HG02571 (cell line): ENCODE measurements around the gene INSM2.

ENCODE experiments used
- ATAC-seq: cut with Tn5 transposase; IDR thresholded peaks from one replicate; pipeline ENCODE4 v1.9.1; 2021; ENCODE audit warnings: mild to moderate bottlenecking, moderate library complexity; ENCODE audit not compliant: unreplicated experiment

INSM2 gene, protein sequence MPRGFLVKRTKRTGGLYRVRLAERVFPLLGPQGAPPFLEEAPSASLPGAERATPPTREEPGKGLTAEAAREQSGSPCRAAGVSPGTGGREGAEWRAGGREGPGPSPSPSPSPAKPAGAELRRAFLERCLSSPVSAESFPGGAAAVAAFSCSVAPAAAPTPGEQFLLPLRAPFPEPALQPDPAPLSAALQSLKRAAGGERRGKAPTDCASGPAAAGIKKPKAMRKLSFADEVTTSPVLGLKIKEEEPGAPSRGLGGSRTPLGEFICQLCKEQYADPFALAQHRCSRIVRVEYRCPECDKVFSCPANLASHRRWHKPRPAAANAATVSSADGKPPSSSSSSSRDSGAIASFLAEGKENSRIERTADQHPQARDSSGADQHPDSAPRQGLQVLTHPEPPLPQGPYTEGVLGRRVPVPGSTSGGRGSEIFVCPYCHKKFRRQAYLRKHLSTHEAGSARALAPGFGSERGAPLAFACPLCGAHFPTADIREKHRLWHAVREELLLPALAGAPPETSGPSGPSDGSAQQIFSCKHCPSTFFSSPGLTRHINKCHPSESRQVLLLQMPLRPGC

DNA sequence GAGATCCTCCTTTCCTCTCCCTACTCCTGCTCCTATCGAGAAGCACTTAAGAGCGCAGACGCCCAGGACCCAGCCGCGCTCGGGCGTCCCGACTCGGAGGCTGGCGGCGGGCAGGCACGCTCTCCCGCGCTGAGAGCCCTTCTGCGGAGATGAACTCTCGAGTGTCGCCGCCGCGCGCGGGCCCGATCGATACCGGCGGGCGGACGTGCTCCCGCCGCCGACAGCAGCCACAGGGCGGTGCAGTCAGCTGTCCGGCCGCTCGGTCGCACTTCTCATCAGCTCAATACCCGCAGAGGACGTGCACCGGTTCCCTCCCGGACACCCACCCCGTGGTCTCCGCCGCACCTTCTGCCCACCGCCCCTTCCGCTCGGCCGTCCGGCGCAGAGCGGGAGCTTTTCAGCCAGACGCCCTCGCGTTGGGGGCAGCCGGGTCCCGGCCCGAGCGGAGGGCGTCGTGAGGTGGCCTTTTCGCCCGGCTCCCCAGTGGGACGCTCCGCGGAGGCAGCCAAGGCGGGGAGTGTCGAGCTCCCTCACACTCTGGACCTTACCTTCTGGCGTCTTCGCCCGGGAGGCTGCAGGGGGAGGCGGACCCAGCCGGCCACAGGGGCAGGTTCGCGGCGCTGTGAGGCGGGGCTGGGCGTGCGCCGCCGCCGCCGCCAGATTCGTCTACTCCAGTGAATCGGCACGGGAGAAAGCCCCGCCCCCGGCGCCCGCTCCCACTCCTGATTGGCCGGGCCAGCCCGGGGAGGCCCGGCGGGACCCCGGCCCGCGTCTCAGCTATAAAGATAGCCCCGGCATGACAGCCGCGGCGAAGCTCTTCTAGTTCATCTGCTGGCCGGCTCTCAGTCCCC lies at the start of gene INSM2:
Gene INSM2 (plus strand): TSS at position 808 of the 851 bp plus-strand sequence. CDS start 89 bp downstream, outside the sequence.
- ATAC-seq: peak; percentile 87

DNA sequence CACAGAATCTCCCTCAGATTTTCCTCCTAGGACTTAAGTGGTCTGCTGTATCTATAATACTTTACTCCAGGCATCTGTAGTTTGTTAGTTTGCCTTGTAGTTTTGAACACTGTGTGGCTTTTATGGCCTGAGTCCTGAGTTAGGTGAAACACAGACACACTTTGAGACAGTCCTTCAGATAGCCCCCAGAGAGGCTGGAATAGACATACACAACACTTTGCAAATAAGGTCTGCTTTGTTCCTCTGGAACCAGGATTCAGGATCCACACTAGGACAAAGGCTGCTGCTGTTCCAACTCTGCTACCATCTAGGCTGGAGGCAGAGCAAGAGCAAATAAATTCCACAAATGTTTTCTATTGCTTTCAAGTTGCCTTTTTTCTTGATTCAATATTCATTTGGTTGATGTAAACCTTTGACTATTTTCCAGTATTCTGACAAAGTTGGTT lies 41.4 kb upstream of the INSM2 start:
- no peak for ATAC-seq

DNA sequence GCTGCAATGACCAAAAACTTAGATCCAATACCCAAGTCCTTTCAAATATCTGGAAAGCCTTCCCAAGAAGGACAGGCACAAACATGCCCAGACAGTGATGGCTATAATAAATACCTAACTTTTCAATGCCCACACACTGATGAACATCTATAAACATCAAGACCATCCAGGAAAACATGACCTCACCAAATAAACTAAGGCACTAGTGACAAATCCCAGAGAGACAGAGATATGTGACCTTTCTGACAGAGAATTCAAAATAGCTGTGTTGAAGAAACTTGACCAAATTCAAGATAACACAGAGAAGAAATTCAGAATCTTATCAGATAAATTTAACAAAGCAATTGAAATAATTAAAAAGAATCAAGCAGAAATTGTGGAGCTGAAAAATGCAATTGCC lies 38.7 kb upstream of the INSM2 start:
- no peak for ATAC-seq

DNA sequence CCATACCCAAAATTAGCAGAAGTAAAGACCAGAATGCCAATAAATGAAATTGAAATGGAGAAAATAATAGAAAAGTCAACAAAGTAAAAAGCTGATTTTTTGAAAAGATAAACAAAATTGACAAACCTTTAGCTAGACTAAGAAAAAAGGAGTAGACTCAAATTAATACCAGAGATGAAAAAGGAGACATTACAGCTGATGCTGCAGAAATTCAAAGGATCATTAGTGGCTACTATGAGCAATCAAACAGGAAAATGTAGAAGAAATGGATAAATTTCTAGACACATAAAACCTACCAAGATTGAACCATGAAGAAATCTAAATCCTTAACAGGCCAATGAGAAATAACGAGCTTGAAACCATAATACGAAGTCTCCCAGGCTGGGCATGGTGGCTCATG lies 34.8 kb upstream of the INSM2 start:
- no peak for ATAC-seq

DNA sequence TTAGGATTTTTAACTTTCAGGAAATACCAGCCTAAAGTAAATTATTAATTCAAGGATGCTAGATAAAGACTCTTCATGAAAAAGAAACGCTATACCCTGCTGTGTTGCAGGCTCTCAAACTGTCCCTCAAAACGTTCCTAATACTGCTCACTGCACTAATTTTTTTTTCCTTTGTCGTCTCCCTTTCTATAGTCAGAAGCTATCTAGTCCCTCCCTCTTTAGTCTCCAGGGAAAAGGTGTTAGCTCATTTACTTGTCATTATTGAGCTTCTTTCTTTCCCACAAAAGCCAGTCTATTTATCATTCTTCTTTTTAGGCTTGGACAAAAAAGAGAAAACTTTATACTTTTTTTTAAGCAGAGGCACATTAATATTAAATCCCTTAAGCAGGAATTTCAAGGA lies 30.3 kb upstream of the INSM2 start:
- ATAC-seq: no peak

DNA sequence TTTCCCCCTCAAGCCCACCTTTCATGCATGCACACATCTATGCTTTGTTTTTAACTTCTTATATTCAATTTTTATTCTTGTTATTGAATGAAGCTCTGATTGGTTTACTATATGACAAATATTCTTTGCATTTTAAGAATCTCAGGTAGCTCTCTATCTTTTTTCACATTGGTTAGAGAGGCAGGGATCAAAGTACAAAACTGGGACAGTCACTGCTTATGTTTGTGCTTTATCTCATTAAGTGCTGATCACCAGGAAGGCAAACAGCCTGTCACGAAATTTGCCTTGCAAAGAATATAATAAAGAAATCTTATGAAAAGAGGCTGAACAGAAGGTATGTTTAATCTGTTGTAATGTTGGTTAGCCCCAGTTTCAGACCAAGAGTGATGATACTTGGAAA lies 29.7 kb upstream of the INSM2 start:
- ATAC-seq: no peak

DNA sequence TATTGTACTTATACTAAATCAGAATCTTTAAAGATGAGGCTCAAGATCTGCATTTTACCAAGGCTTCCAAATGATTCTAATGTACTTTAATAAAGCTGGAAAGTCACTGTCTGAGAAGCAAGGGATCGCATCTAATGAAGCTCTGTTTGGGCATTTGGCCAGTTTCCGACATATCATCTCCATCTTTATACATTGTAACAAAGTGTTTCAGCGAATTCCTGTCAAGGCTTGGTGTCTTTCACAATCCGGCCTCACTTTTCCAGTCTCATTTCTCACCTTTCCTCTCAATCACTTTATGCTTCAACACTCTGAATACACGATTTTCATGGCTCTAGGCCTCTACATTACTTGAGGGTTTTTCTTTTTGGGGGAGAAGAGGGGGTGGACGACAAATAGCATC lies 27.5 kb upstream of the INSM2 start:
- no peak for ATAC-seq

DNA sequence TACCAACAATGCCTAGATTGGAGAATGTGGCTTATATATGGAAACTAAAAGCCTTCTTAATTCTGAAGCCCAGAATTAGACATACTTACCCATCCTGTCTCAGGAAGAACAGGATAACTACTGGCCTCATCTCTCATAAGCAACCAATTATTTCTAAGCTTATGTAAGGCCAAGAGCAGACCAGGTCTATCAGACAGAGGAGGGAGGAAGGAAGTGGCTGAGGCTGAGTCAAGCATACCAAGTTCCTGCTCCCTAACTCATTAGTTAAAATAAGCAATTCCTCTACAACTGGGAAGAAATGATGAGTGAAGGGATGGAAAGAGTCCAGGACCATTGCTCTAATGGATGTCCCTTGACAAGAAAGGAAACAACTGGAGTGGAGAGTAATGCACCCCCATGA lies 27.0 kb upstream of the INSM2 start:
- ATAC-seq: no peak

DNA sequence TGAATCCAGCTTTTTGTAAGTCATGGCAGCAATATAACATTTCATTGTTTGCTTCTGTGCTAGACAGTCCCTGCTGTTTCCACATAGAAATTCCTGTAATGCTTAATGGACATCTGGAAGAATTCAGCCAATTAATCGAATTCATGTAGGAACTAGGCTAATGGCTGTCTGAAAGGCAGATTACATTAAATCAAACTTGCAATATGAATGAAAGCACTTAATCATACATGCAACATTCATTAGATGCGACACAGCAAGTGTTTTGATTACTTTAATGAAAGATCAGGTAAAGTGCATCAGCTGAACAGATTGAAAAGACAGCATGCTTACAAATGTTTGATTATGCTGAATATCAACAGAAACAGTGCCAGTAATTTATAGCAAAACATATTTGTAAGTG lies 24.1 kb upstream of the INSM2 start:
- ATAC-seq: no peak

DNA sequence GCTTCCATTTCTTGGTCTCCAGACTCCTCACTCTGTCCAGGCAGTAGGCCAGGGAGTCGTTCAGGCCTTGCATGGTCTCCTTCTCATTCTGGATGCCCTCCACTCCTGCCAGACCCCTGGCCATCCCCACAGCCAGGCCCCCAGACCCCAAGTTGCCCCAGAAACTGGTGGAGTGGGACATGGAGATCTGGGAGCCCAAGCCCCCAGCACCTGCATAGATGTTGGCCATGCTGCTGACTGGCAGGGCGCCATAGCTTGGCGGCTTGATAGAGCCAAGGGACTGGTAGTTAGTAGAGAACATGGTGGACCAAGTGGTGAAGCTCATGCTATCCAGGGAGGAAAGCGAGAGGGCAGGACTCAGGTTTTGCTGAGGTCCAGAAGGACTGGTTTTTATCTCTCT lies 21.2 kb upstream of the INSM2 start:
- no peak for ATAC-seq

DNA sequence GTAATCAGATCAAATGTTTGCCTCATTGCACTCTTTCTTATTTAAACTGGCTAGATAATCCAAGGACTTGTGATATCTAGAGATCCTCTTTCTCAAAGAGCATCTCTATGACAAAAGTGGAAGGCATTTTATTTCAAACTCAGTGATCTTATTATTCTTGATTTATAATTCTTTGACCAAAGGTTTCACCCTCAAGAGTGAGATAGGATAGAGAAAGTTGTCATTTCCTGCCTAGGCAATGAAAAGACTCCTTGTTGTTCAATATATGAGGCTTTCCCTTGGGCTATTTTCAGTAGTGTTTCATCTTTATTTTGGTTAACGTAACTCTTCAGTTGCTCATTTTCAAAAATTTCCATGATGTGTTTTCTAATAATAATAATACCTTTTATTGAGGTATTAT lies 18.0 kb upstream of the INSM2 start:
- no peak for ATAC-seq

DNA sequence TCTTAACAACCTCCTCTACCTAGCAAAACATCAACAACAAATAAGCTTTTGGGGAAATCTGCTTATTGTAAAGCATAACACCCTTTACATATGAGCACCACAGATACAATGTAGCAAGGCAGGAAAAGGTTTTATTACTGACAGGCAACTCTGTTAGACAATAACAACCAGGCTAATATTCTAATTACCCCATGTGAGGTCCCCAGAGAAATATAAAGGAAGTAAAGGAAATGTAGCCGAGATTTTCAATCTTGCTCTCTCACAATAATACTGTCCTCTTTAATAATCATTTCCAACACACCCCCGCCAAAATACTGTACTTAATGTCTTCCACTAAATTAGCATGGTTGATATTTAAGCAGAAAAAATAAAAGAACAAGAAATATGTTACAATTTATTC lies 14.0 kb upstream of the INSM2 start:
- no peak for ATAC-seq

DNA sequence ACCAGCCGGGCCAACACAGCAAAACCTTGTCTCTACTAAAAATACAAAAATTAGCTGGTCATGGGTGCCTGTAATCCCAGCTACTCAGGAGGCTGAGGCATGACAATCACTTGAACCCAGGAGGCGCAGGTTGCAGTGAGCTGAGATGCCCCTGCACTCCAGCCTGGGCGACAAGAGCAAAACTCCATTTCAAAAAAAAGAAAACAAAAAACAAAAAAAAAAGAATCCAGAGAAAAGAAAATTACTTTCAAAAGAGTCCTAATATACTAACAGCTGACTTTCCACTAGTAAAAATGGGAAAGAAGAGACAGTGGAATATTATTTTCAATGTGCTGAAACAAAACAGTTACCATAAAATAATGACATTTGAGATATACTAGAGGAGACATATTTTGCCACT lies 8.3 kb upstream of the INSM2 start:
- ATAC-seq: no peak

DNA sequence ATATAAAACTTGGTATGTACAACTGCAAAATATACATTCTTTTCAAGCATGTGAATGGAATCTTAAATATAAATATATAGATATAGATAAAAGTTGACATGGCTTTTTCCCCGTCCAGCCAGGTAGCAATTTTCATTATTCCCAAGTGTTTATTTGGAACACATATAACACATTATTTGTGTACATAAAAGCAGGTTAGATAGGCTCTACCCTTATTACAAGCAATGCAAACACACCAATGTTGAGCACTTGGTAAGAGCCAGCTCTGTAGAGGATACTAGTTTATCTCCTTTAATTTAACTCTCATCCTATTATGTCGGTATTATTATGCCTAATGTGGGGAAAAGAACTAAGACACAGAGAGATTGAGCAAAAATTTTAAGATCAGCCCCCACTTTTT lies 7.0 kb upstream of the INSM2 start:
- no peak for ATAC-seq

DNA sequence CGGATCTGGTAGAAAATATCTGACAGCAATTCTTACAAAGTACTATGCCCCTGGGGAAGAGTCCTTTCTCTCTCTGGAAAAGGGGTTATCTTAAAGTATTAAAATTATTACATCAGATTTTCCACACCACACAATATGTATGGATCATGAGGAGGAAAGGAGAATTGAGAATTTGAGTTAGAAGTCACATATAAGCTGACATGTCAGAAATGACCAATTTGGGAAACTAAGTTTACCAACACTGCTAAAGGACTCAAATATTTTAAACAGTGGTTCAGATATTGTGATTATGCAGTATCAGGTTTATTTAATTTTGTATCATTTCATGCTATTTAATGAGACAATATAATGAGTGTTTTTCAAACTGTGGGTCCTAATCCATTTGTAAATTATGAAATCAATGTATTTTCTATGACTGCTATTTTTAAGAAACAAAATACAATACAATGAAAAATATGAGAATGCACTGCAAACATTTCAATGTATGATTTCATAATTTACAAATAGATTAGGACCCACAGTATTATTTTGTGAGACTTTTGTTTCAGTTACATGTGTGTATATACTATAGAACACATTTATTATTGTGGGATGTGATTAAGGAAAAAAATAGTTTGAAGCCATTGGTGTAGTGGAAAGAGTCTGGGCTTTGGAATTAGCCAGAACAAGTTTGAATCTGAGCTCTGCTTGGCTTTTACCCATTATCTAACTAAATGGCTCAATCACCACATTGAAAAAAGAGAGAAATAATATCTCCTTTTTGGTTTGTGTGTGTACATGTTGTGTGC lies 1.8 kb upstream of the INSM2 start:
- no peak for ATAC-seq

DNA sequence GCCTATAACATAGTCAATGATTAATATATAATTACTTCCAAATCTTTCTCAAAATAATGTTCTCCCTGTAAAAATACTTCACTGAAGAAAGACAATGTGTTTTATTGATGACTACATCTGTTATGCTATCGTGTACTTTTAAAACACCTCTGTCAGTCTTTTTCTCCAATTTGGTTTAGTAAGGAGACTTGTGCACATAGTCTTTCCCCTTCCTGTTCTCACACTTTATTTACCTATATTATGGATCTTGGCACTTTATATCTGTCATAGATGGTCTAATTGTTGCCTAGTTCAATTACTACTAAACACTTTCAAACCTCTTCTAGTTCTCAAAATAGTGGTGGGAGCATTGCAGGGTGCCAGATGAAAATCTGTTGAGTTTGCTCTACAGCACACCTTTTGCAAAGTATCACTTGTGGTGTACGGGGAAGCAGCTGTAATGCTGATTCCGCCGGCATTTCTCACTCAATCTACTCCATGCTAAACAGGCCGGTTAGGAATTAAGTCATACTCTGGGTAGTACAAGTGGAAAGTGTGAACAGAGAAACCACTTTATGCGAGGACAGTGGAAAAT lies 1.1 kb upstream of the INSM2 start:
- ATAC-seq: peak; percentile 1

DNA sequence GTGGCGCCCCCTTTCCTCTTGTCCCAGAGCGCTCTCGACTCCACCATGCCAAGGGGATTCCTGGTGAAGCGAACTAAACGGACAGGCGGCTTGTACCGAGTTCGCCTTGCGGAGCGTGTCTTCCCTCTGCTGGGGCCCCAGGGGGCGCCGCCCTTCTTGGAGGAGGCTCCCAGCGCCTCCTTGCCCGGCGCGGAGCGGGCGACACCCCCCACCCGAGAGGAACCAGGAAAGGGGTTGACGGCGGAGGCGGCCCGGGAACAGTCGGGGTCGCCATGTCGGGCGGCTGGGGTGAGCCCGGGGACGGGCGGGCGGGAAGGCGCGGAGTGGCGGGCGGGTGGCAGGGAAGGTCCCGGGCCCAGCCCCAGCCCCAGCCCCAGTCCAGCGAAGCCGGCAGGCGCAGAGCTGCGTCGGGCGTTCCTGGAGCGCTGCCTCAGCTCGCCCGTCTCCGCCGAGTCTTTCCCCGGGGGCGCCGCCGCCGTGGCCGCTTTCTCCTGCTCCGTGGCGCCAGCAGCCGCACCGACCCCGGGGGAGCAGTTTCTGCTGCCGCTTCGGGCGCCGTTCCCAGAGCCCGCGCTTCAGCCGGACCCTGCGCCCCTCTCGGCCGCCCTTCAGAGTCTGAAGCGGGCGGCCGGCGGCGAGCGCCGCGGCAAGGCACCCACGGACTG lies 376 bp downstream of the INSM2 start:
- ATAC-seq: no peak

DNA sequence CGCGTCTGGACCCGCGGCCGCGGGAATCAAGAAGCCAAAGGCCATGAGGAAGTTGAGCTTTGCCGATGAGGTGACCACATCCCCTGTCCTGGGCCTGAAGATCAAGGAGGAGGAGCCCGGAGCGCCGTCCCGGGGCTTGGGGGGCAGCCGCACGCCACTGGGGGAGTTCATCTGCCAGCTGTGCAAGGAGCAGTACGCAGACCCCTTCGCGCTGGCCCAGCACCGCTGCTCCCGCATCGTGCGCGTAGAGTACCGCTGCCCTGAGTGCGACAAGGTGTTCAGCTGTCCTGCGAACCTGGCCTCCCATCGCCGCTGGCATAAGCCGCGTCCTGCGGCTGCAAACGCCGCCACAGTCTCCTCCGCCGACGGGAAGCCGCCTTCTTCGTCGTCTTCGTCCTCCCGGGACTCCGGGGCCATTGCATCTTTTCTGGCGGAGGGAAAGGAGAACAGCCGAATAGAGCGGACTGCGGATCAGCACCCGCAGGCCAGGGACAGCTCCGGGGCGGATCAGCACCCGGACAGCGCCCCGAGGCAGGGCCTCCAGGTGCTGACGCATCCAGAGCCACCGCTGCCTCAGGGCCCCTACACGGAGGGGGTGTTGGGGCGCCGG lies 1.0 kb downstream of the INSM2 start:
- ATAC-seq: no peak

DNA sequence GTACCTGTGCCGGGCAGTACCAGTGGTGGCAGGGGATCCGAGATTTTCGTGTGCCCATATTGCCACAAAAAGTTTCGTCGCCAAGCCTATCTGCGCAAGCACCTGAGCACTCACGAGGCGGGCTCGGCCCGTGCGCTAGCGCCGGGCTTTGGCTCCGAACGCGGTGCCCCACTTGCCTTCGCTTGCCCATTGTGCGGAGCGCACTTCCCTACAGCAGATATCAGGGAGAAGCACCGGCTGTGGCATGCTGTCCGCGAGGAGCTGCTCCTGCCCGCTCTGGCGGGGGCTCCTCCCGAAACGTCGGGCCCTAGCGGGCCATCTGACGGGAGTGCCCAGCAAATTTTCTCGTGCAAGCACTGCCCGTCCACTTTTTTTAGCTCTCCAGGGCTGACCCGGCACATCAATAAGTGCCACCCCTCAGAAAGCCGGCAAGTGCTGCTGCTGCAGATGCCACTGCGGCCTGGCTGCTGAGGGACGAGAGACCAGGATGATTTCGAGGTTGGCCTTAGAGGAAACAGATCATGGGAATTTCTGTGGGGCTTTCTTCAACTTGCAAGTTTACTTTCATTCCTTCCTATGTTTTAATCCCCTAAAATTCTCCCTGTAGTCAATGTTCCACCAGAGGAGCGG lies 1.6 kb downstream of the INSM2 start:
- no peak for ATAC-seq
